Osteoblast (primary cell): ENCODE measurements around the gene RPS28. TPM values are rescaled to one million over a fixed set of nuclear protein-coding genes. Genes with fewer than 3 reads are reported as not detected.
A peak's percentile ranks its signal among the peaks of the same experiment; 100 is the strongest.
"Not testable (repeated sequence)": the region's sequence is repeated elsewhere in the genome, so short reads cannot be mapped to it uniquely, and the experiment has no call there.

Source experiments
- DNase-seq: peaks from one replicate; pipeline ENCODE4 v3.0.0; 2011; ENCODE audit warnings: low spot score, mixed read lengths; ENCODE audit not compliant: insufficient read length; ENCODE audit errors: missing footprints
- H2AFZ ChIP-seq: 2 replicates; pipeline ENCODE4 v1.6.0; 2011; ENCODE audit warnings: mild to moderate bottlenecking, low read length
- H3K27ac ChIP-seq: 2 replicates; pipeline ENCODE4 v1.5.1; 2011; ENCODE audit warnings: mild to moderate bottlenecking, low read depth, low read length, moderate library complexity
- H3K27me3 ChIP-seq: 2 replicates; pipeline ENCODE4 v1.6.0; 2012; ENCODE audit warnings: mild to moderate bottlenecking, control low read depth, inconsistent platforms, low read length, moderate library complexity; ENCODE audit not compliant: insufficient read depth
- H3K36me3 ChIP-seq: 2 replicates; pipeline ENCODE4 v1.5.1; 2011; ENCODE audit warnings: mild to moderate bottlenecking, low read length, control low read depth, moderate library complexity; ENCODE audit not compliant: insufficient read depth
- H3K4me1 ChIP-seq: 2 replicates; pipeline ENCODE4 v1.5.1; 2011; ENCODE audit warnings: mild to moderate bottlenecking, low read length, control low read depth, moderate library complexity; ENCODE audit not compliant: insufficient read depth
- H3K4me2 ChIP-seq: 2 replicates; pipeline ENCODE4 v1.6.0; 2011; ENCODE audit warnings: mild to moderate bottlenecking, low read length; ENCODE audit not compliant: insufficient read depth
- H3K4me3 ChIP-seq: fragments of 200-600 bp; sonication (generic); 3 replicates; pipeline ENCODE4 v1.5.1; 2012; ENCODE audit warnings: mild to moderate bottlenecking, low read length, inconsistent platforms; ENCODE audit not compliant: insufficient read depth
- H3K79me2 ChIP-seq: 2 replicates; pipeline ENCODE4 v1.6.0; 2012; ENCODE audit warnings: mild to moderate bottlenecking, low read length, control low read depth, inconsistent platforms; ENCODE audit not compliant: insufficient read depth
- H3K9me3 ChIP-seq: 2 replicates; pipeline ENCODE4 v1.5.1; 2011; ENCODE audit warnings: low read depth, low read length, control low read depth
- H4K20me1 ChIP-seq: 2 replicates; pipeline ENCODE4 v1.6.0; 2012; ENCODE audit warnings: mild to moderate bottlenecking, low read length, control low read depth; ENCODE audit not compliant: insufficient read depth
- total RNA-seq: library from RNA; depleted of rRNA; stranded (reverse); fragments of >200 nt; gene quantifications from 2 replicates; pipeline ENCODE4 v1.2.3, GENCODE V29; 2012
- TF ChIP-seq, protein P1 (sequence below): IDR thresholded peaks from 2 replicates; pipeline ENCODE4 v1.5.1; 2011; ENCODE audit warnings: mild to moderate bottlenecking, low read depth, low read length, moderate library complexity; ENCODE audit errors: extremely low read depth

The RPS28 gene
- total RNA-seq, 1 donor = 177 TPM

DNA sequence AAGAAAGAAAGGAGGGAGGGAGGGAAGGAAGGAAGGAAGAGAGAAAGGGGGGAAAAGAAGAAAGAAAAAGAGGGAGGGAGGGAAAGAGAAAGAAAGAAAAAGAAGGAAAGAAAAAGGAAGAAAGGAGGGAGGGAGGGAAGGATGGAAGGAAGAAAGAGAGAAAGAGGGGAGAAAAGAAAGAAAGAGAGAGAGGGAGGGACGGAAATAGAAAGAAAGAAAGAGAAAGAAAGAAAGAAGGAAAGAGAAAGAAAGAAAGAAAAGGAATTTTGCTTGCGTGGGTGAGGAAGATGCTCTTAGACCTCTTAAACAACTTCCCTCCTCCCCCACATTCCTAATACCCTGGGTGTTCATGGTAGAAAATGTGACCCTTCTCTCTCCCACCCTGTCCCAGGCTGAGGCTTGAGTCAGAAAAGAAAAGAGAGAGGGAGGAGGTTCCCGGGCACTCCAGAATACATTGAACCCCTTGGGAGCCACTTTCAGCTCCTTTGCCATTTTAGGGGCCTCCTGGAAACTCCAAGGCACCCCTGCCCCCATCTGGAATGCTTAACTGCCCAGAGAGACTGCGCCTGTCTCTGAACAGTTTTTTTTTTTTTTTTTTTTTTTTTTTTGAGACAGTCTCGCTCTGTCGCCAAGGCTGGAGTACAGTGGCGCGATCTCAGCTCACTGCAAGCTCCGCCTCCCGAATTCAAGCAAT, 31.0 kb downstream of the RPS28 start:
- no peak overlapping the region for H3K27ac ChIP-seq
- no peaks in the 10 kb centered on the region for H4K20me1 ChIP-seq
- TF ChIP-seq, protein P1, sequence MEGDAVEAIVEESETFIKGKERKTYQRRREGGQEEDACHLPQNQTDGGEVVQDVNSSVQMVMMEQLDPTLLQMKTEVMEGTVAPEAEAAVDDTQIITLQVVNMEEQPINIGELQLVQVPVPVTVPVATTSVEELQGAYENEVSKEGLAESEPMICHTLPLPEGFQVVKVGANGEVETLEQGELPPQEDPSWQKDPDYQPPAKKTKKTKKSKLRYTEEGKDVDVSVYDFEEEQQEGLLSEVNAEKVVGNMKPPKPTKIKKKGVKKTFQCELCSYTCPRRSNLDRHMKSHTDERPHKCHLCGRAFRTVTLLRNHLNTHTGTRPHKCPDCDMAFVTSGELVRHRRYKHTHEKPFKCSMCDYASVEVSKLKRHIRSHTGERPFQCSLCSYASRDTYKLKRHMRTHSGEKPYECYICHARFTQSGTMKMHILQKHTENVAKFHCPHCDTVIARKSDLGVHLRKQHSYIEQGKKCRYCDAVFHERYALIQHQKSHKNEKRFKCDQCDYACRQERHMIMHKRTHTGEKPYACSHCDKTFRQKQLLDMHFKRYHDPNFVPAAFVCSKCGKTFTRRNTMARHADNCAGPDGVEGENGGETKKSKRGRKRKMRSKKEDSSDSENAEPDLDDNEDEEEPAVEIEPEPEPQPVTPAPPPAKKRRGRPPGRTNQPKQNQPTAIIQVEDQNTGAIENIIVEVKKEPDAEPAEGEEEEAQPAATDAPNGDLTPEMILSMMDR = no peak
- no peaks in the 10 kb centered on the region for H3K36me3 ChIP-seq
- H3K27me3 ChIP-seq = no peaks in the 10 kb centered on the region
- peak overlapping the region; percentile 61 for H3K4me3 ChIP-seq
- H3K9me3 ChIP-seq = no peaks in the 10 kb centered on the region
- peaks cover 39% of the 10 kb centered on the region for H3K4me1 ChIP-seq
- H3K4me2 ChIP-seq = peak overlapping the region; percentile 81
- no peaks in the 10 kb centered on the region for H3K79me2 ChIP-seq
- H2AFZ ChIP-seq = peak overlapping the region; percentile 62
- peak; percentile 85 for DNase-seq

DNA sequence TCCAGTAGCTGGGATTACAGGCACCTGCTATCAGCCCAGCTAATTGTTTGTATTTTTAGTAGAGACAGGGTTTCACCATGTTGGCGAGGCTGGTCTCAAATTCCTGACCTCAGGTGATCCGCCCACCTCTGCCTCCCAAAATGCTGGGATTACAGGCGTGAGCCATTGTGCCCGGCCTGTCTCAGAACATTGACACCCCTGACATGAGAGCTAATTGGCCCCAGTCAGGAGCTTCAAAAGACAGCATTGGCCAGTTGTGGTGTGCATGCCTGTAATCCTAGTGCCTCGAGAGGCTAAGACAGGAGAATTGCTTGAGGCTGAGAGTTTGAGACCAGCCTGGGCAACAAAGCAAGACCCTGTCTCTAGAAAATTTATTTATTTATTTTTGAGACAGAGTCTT, 31.5 kb downstream of the RPS28 start:
- Histone ChIP-seq H3K4me1 (peaks cover 35% of the 10 kb centered on the region), H3K4me2 (peak overlapping the region; percentile 81)
- H3K79me2 ChIP-seq, H3K27me3 ChIP-seq, H3K36me3 ChIP-seq, H3K9me3 ChIP-seq, H4K20me1 ChIP-seq, H2AFZ ChIP-seq, DNase-seq, H3K4me3 ChIP-seq, H3K27ac ChIP-seq: not testable (repeated sequence)

DNA sequence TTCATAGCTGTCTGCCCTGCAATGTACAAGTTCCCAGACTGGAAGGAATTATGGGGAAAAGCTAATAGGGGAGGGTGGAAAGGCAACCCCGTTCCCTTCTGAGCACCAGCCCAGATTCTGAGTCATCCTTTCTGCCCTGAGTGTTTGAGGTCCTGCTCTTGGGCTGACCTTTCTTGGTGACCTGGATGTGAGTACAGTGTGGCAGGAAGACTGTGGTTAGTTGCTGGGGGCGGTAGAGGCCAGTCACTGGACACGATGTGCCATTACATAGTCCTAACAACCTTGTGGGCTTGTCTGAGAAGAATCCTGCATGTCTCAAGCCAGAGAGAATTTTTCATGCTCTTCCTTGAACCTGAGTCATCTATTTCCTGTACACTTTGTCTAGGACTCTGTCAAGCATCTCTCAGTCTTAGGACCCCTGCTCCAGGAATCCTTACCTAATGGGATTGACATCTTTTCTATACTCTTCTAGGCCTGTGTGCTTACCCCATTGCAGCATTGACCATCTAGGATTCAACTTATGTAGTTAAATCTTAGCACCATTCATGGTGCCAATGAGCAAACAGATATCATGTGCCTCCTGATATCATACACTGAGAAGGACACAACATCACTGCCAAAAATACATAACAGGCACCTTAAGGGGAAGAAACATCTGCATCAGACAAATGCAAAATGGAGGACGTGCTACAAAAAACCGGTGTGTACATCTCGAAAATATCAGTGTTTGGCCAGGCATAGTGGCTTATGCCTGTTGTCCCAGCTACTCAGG, 34.5 kb downstream of the RPS28 start:
- H3K27ac ChIP-seq = peak overlapping the region; percentile 74
- DNase-seq = peak; percentile 92
- no peak overlapping the region for H2AFZ ChIP-seq
- no peaks in the 10 kb centered on the region for H4K20me1 ChIP-seq
- TF ChIP-seq, protein P1 = peak; percentile 16
- no peaks in the 10 kb centered on the region for H3K79me2 ChIP-seq
- H3K36me3 ChIP-seq = no peaks in the 10 kb centered on the region
- H3K4me3 ChIP-seq = no peak overlapping the region
- H3K4me1 ChIP-seq = peaks cover 32% of the 10 kb centered on the region
- peak overlapping the region; percentile 23 for H3K4me2 ChIP-seq
- H3K9me3 ChIP-seq = no peaks in the 10 kb centered on the region
- no peaks in the 10 kb centered on the region for H3K27me3 ChIP-seq

DNA sequence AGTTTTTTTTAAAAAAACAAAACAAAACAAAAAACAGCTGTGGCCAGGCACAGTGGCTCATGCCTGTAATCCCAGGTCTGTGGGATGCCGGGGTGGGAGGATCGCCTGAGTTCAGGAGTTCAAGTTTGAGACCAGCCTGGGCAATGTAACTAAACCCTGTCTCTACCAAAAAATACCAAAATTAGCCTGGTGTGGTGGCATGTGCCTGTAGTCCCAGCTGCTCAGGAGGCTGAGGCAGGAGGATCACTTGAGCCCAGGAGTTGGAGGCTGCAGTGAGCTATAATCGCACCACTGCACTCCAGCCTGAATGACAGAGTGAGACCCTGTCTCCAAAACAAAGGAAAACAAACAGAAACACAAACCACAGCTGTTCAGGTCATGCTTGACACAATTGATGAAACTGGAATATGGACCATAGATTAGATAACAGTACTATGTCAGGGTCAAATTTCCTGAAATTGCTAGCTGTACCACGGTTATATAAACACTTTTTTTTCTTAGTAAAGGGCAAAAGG, 35.8 kb downstream of the RPS28 start:
- H3K9me3 ChIP-seq = no peaks in the 10 kb centered on the region
- H3K36me3 ChIP-seq = no peaks in the 10 kb centered on the region
- no peak overlapping the region for H3K4me3 ChIP-seq
- DNase-seq = no peak
- TF ChIP-seq, protein P1 = no peak
- no peak overlapping the region for H3K4me2 ChIP-seq
- H3K4me1 ChIP-seq = peaks cover 35% of the 10 kb centered on the region
- H2AFZ ChIP-seq = no peak overlapping the region
- no peaks in the 10 kb centered on the region for H3K27me3 ChIP-seq
- no peaks in the 10 kb centered on the region for H4K20me1 ChIP-seq
- H3K79me2 ChIP-seq = no peaks in the 10 kb centered on the region
- no peak overlapping the region for H3K27ac ChIP-seq
